Jurkat, Clone E6-1 (cell line): ENCODE measurements around the gene FNDC7.

Experiments
- DNase-seq: peaks from one replicate; pipeline ENCODE4 v3.0.0-alpha.2; 2011; ENCODE audit warnings: low read depth, low spot score
- H3K4me3 ChIP-seq: 2 replicates; pipeline ENCODE4 v1.5.1; 2011; ENCODE audit warnings: mild to moderate bottlenecking, low read length, control low read depth, moderate library complexity

Gene FNDC7

GRCh38 chr1:108785264-108785663 is 72.6 kb downstream of the FNDC7 start:
- DNase-seq = no peak
- no peak overlapping the region for H3K4me3 ChIP-seq

DNA sequence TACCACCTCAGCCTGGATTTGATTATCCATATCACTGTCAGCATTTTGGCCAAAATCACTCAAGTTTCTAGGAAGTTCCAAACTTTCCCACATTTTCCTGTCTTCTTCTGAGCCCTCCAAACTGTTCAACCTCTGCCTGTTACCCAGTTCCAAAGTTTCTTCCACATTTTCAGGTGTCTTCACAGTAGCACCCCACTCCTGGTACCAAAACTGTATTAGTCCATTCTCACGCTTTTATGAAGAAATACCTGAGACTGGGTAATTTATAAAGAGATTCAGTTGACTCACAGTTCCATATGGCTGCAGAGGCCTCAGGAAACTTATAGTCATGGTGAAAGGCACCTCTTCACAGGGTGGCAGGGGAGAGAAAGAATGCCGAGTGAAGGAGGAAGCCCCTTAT is 73.2 kb downstream of the FNDC7 start:
- no peak for DNase-seq
- no peak overlapping the region for H3K4me3 ChIP-seq

DNA sequence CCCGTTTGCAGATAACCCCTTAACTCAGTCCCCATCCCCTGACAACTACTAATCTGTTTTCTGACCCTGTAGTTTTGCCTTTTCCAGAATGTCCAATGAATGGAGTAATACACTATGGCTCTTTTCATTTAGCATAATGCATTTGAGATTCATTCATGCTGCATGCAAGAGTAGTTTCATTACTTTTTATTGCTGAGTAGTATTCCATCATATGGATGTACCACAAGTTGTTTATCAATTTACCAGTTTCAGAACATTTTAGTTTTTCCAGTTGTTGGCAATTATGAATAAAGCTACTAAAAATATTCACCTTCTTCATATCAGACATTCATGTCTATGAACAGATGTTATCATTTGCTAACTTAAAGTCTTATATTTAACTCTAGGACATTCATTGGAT is 79.1 kb downstream of the FNDC7 start:
- H3K4me3 ChIP-seq = no peak overlapping the region
- no peak for DNase-seq
